Measurements from ENCODE around the gene GPATCH2. TPM values are rescaled to one million over a fixed set of nuclear protein-coding genes. Genes with fewer than 3 reads are reported as not detected.

The GPATCH2 gene
- polyA plus RNA-seq, 1 donor from 2014 or later: 12.3 TPM

DNA sequence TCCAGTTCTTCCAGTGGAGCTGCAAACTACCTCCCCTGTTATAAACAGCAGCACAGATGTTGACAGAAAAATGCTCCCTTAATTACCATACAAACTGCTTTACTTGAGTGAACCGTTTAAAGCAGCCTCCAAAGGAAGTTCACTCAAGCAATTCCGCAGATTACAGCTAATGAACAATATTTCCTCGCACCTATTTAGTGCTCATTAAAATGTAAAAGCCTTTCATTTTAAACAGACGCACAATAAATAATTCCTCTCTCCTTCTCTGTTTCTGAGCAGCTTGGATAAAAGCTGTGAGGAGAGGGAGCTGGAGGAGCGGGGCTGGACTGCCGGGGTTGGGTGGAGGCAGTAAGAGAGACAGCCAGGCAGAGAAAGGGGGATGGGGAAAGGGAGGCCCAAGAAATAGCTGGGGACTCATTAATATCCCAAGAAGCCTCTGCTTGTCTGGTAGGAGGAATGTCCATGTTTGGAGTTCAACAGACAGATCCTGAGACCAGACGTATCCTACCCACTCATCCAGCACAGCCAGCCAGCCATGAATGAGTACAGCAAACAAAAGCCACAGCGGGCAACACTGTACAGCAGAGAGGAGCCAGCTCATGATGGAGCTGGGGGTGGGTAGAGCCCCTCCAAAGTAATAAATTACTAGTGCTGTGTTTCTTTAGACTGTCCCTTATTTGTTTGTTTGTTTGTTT, 227.7 kb downstream of the GPATCH2 start:
- Histone ChIP-seq H2AFZ (ENCODE audit: low read depth, low read length) (no peak overlapping the region), H3K4me2 (ENCODE audit: low read length) (no peak overlapping the region), H3K36me3 (ENCODE audit: insufficient read depth, low read length) (no peaks in the 10 kb centered on the region), H3K4me3 (ENCODE audit: low read length) (no peak overlapping the region), H3K27ac (ENCODE audit: low read length) (no peak overlapping the region), H3F3A (ENCODE audit: insufficient read depth, low read length, poor library complexity, severe bottlenecking) (no peaks in the 10 kb centered on the region), H3K9ac (ENCODE audit: low read length) (no peak overlapping the region), H3K9me2 (ENCODE audit: insufficient read depth, low read length) (no peaks in the 10 kb centered on the region), H3K79me2 (replicated peaks; ENCODE audit: insufficient read depth, low read length) (no peaks in the 10 kb centered on the region), H3K9me3 (ENCODE audit: low read length) (no peaks in the 10 kb centered on the region), H4K20me1 (ENCODE audit: insufficient read depth) (no peaks in the 10 kb centered on the region), H3K27me3 (ENCODE audit: insufficient read depth, low read depth, low read length) (no peaks in the 10 kb centered on the region)
- TF ChIP-seq, protein P1, sequence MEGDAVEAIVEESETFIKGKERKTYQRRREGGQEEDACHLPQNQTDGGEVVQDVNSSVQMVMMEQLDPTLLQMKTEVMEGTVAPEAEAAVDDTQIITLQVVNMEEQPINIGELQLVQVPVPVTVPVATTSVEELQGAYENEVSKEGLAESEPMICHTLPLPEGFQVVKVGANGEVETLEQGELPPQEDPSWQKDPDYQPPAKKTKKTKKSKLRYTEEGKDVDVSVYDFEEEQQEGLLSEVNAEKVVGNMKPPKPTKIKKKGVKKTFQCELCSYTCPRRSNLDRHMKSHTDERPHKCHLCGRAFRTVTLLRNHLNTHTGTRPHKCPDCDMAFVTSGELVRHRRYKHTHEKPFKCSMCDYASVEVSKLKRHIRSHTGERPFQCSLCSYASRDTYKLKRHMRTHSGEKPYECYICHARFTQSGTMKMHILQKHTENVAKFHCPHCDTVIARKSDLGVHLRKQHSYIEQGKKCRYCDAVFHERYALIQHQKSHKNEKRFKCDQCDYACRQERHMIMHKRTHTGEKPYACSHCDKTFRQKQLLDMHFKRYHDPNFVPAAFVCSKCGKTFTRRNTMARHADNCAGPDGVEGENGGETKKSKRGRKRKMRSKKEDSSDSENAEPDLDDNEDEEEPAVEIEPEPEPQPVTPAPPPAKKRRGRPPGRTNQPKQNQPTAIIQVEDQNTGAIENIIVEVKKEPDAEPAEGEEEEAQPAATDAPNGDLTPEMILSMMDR (IDR thresholded peaks at IDR 0.05; ENCODE audit: poor library complexity, severe bottlenecking): no peak
- no peak for TF ChIP-seq RAD21 (conservative IDR thresholded peaks at IDR 0.05)
- TF ChIP-seq EP300 (conservative IDR thresholded peaks at IDR 0.05; ENCODE audit: poor library complexity, severe bottlenecking): no peak
- TF ChIP-seq, protein P2, sequence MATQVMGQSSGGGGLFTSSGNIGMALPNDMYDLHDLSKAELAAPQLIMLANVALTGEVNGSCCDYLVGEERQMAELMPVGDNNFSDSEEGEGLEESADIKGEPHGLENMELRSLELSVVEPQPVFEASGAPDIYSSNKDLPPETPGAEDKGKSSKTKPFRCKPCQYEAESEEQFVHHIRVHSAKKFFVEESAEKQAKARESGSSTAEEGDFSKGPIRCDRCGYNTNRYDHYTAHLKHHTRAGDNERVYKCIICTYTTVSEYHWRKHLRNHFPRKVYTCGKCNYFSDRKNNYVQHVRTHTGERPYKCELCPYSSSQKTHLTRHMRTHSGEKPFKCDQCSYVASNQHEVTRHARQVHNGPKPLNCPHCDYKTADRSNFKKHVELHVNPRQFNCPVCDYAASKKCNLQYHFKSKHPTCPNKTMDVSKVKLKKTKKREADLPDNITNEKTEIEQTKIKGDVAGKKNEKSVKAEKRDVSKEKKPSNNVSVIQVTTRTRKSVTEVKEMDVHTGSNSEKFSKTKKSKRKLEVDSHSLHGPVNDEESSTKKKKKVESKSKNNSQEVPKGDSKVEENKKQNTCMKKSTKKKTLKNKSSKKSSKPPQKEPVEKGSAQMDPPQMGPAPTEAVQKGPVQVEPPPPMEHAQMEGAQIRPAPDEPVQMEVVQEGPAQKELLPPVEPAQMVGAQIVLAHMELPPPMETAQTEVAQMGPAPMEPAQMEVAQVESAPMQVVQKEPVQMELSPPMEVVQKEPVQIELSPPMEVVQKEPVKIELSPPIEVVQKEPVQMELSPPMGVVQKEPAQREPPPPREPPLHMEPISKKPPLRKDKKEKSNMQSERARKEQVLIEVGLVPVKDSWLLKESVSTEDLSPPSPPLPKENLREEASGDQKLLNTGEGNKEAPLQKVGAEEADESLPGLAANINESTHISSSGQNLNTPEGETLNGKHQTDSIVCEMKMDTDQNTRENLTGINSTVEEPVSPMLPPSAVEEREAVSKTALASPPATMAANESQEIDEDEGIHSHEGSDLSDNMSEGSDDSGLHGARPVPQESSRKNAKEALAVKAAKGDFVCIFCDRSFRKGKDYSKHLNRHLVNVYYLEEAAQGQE (IDR thresholded peaks at IDR 0.05; ENCODE audit: borderline replicate concordance): no peak
- no peak for TF ChIP-seq SMC3 (conservative IDR thresholded peaks at IDR 0.05; ENCODE audit: poor library complexity)
- TF ChIP-seq POLR2AphosphoS5 (IDR thresholded peaks at IDR 0.05): no peak
- TF ChIP-seq MXI1 (conservative IDR thresholded peaks at IDR 0.05; ENCODE audit: poor library complexity, severe bottlenecking): no peak
- no peak for TF ChIP-seq TAF1 (IDR thresholded peaks at IDR 0.05; ENCODE audit: low read depth)
- no peak for TF ChIP-seq EZH2 (IDR thresholded peaks at IDR 0.05; ENCODE audit: borderline replicate concordance, insufficient read depth, low read length, poor library complexity, severe bottlenecking)

DNA sequence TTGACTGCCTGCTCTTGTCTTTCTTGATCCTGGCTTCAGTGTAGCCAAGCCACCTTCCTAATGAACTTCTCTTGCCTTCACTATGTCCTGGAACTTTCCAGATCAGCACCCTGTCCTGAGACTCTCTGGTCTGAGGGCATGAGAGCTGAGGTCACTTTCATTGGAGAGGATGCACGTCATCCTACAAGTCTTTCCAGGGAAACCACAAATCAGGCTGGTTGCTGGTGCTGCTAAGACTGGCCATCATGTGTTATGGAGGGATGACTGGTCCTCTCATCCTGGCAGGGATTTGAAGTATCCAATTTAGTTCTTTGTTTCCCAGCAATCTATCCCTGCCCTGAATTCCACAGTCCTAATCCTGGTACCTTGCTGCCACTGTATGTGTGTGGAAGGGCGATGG, 228.6 kb downstream of the GPATCH2 start:
- Histone ChIP-seq H3K4me2 (ENCODE audit: low read length) (no peak overlapping the region), H3F3A (ENCODE audit: insufficient read depth, low read length, poor library complexity, severe bottlenecking) (no peaks in the 10 kb centered on the region), H3K9me3 (ENCODE audit: low read length) (no peaks in the 10 kb centered on the region), H3K27ac (ENCODE audit: low read length) (no peak overlapping the region), H4K20me1 (ENCODE audit: insufficient read depth) (no peaks in the 10 kb centered on the region), H2AFZ (ENCODE audit: low read depth, low read length) (no peak overlapping the region), H3K79me2 (replicated peaks; ENCODE audit: insufficient read depth, low read length) (no peaks in the 10 kb centered on the region), H3K9ac (ENCODE audit: low read length) (no peak overlapping the region), H3K4me3 (ENCODE audit: low read length) (no peak overlapping the region), H3K36me3 (ENCODE audit: insufficient read depth, low read length) (no peaks in the 10 kb centered on the region), H3K9me2 (ENCODE audit: insufficient read depth, low read length) (no peaks in the 10 kb centered on the region), H3K27me3 (ENCODE audit: insufficient read depth, low read depth, low read length) (no peaks in the 10 kb centered on the region)
- TF ChIP-seq MXI1 (conservative IDR thresholded peaks at IDR 0.05; ENCODE audit: poor library complexity, severe bottlenecking) (no peak), RAD21 (conservative IDR thresholded peaks at IDR 0.05) (no peak), EZH2 (IDR thresholded peaks at IDR 0.05; ENCODE audit: borderline replicate concordance, insufficient read depth, low read length, poor library complexity, severe bottlenecking) (no peak), TAF1 (IDR thresholded peaks at IDR 0.05; ENCODE audit: low read depth) (no peak), POLR2AphosphoS5 (IDR thresholded peaks at IDR 0.05) (no peak), SMC3 (conservative IDR thresholded peaks at IDR 0.05; ENCODE audit: poor library complexity) (no peak), EP300 (conservative IDR thresholded peaks at IDR 0.05; ENCODE audit: poor library complexity, severe bottlenecking) (no peak)
- TF ChIP-seq, protein P1 (IDR thresholded peaks at IDR 0.05; ENCODE audit: poor library complexity, severe bottlenecking): no peak
- TF ChIP-seq, protein P2 (IDR thresholded peaks at IDR 0.05; ENCODE audit: borderline replicate concordance): no peak
